ENCODE data around the gene CBX1.
A peak's percentile ranks its signal among the peaks of the same experiment; 100 is the strongest.
"Not testable (repeated sequence)": the region's sequence is repeated elsewhere in the genome, so short reads cannot be mapped to it uniquely, and the experiment has no call there.

CBX1 gene

DNA sequence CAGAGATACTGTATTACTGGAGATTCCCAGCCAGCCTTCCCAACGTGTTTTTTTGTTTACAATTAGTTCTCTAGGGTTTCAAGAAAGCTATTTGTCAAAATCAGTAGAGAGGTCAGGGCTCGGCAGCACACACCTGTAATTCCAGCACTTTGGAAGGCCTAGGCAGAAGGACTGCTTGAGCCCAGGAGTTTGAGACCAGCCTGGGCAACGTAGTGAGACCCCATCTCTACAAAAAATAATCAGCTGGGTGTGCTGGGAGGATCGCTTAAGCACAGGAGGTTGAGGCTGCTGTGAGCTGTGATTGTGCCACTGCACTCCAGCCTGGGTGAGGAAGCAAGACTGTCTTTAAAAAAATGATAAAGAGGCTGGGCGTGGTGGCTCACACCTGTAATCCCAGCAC lies 19.4 kb downstream of the CBX1 start:
- DNase-seq (ENCODE audit: low spot score), result no peak
- TF ChIP-seq, protein P1, sequence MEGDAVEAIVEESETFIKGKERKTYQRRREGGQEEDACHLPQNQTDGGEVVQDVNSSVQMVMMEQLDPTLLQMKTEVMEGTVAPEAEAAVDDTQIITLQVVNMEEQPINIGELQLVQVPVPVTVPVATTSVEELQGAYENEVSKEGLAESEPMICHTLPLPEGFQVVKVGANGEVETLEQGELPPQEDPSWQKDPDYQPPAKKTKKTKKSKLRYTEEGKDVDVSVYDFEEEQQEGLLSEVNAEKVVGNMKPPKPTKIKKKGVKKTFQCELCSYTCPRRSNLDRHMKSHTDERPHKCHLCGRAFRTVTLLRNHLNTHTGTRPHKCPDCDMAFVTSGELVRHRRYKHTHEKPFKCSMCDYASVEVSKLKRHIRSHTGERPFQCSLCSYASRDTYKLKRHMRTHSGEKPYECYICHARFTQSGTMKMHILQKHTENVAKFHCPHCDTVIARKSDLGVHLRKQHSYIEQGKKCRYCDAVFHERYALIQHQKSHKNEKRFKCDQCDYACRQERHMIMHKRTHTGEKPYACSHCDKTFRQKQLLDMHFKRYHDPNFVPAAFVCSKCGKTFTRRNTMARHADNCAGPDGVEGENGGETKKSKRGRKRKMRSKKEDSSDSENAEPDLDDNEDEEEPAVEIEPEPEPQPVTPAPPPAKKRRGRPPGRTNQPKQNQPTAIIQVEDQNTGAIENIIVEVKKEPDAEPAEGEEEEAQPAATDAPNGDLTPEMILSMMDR (IDR thresholded peaks at IDR 0.05; ENCODE audit: extremely low read depth, insufficient read depth, missing control alignments), result no peak
- in situ Hi-C loops (cut with MboI; ENCODE audit: low pct_unique_long_range_greater_than_20kb, low sequenced_read_pairs, unreplicated experiment), result no loop called here

DNA sequence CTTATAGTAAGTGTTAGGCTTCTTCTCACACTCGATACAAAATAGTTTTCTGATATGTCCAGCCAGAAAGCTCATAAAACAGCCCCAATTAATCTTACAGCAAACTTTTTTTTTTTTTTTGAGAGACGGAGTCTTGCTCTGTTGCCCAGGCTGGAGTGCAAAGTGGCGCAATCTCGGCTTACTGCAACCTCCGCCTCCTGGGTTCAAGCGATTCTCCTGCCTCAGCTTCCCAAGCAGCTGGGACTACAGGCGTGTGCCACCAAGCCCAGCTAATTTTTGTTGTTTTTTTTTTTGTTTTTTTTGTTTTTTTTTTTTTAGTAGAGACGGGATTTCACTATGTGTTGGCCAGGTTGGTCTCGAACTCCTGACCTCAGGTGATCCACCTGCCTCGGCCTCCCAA lies 24.1 kb downstream of the CBX1 start:
- in situ Hi-C loops (cut with MboI; ENCODE audit: low pct_unique_long_range_greater_than_20kb, low sequenced_read_pairs, unreplicated experiment), result not testable (repeated sequence)

DNA sequence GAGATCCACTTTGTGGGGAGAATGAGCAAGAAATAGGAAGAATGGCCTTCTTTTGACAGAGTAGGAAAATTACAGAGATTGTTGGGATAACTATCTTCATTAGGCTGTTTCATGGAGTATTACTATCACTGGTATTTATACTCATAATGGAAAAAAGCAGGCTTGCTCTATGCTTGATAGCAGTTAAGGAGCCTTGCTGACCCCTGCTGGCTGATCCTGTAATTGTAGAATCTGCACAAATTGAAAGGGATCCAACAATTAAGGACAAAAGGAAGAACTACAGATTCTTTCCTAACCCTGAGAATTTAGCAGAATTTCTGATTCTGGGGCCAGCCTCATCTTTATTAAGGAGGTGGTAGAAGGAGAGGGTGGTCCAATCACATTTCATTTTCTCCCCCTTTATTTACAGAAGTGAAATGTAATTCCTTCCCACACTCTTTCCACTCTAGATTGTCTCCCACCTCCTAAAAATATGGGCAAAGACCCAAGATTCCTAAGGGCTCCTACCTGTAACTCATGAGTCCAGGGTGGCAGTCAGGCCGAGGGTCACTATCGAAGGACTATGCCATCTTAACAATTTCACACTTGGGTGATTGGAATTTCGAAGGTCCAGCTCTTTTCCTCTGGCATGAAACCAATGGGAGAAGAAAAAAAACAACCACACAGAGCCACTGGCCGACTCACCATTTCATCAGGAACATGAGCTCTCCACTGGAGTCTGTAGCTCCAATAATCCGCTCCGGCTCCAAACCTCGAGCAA lies 26.8 kb downstream of the CBX1 start:
- in situ Hi-C loops (cut with MboI; ENCODE audit: low pct_unique_long_range_greater_than_20kb, low sequenced_read_pairs, unreplicated experiment), result no loop called here
- TF ChIP-seq, protein P1 (IDR thresholded peaks at IDR 0.05; ENCODE audit: extremely low read depth, insufficient read depth, missing control alignments), result peak; percentile 72

More for the DNA sequence above, 24.1 kb downstream of the CBX1 start:
- DNase-seq (ENCODE audit: low spot score), result not testable (repeated sequence)

DNA sequence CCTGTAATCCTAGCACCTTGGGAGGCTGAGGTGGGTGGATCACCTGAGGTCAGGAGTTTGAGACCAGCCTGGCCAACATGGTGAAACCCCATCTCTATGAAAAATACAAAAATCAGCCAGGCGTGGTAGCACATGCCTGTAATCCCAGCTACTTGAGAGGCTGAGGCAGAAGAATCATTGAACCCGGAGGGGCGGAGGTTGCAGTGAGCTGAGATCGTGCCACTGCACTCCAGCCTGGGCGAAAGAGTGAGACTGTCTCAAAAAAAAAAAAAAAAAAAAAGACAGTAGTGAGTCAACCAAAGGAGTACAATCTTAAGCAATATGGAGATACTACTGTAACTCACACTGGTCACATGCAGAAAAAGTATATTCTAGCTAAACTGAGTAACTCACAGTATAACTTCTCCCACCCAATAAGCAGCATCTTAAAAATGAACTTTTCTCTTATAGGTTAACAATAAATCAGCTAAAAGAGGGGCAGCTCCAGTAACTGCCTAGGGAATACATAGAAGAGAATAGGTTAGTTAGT lies 27.6 kb downstream of the CBX1 start:
- DNase-seq (ENCODE audit: low spot score); in situ Hi-C loops (cut with MboI; ENCODE audit: low pct_unique_long_range_greater_than_20kb, low sequenced_read_pairs, unreplicated experiment): not testable (repeated sequence)

More for the DNA sequence above, 26.8 kb downstream of the CBX1 start:
- peak; percentile 56 for DNase-seq (ENCODE audit: low spot score)

DNA sequence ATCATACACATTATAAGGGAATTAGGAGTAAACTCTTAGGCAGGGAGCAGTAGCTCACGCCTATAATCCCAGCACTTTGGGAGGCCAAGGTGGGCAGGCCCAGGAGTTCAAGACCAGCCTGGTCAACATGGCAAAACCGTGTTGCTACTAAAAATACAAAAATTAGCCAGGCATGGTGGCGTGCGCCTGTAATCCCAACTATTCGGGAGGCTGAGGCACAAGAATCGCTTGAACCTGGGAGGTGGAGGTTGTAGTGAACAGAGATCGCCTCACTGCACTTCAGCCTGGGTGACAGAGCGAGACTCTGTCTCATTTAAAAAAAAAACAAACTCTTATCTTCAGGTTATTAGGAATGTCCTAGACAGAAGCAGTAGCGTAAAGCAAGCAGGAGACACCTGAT lies 28.5 kb downstream of the CBX1 start:
- DNase-seq (ENCODE audit: low spot score); in situ Hi-C loops (cut with MboI; ENCODE audit: low pct_unique_long_range_greater_than_20kb, low sequenced_read_pairs, unreplicated experiment): not testable (repeated sequence)

DNA sequence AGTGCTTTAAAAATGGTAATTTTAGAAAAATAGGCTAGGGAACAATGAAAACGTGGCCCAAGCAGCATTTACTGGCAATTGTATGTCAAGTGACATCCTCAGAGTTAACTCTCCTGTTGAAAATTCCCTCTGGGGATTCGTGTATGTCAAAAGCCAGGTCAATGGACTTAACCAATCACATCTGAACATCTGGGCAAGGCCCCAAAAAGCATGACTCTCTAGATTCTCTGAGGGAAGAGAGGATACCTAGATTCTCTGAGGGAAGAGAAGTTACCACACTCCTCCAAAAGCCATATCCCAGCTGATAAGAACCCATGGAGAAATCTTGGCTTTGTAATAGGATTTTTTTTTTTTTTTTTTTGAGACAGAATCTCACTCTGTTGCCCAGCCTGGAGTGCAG lies 29.6 kb downstream of the CBX1 start:
- TF ChIP-seq, protein P1 (IDR thresholded peaks at IDR 0.05; ENCODE audit: extremely low read depth, insufficient read depth, missing control alignments), result no peak
- DNase-seq (ENCODE audit: low spot score), result no peak
- in situ Hi-C loops (cut with MboI; ENCODE audit: low pct_unique_long_range_greater_than_20kb, low sequenced_read_pairs, unreplicated experiment), result no loop called here

DNA sequence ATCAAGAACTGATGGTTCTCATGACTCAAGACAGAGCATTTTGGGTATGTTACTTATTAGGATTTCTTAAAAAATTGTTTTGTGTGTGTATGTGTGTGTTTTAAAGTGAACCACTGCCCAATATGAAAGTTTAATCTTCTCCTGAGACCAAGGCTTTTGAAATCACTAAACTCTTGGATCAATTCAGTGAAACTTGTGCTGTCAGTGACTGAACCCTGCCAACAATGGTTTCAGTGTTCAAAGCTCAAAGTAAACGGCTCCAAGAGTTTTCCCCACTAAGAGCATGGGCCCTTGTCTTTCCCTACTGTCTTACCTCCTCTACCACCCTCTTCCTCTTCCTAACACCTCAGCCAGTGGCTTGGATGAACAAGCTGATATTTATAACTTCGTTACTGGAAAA lies 31.1 kb downstream of the CBX1 start:
- in situ Hi-C loops (cut with MboI; ENCODE audit: low pct_unique_long_range_greater_than_20kb, low sequenced_read_pairs, unreplicated experiment), result no loop called here
- TF ChIP-seq, protein P1 (IDR thresholded peaks at IDR 0.05; ENCODE audit: extremely low read depth, insufficient read depth, missing control alignments), result no peak
- no peak for DNase-seq (ENCODE audit: low spot score)

DNA sequence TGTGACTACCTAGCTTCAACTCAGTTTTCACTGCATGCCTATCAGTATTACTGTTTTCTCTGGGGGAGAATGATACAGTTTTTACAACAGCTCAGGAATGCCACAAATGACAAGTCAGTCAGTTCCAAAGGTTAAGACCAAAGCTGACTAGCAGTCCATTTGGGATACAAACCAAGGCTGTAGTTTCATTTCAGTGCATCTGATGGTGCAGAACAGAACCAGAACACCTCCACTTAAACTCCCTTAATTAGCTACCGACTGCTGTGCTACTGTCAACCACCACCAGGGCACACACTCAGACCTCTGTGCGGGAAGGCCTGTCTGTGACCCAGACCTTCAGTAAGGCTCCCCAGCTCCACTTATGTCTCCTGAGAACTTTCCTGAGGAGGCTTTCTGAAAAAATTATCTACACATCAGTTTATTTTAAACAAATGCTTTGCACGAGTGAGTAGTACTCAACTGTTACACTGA lies 32.8 kb downstream of the CBX1 start:
- in situ Hi-C loops (cut with MboI; ENCODE audit: low pct_unique_long_range_greater_than_20kb, low sequenced_read_pairs, unreplicated experiment), result loop anchor here (5.0 kb wide), 1 partner anchor 41 kb away; no protein-coding TSS in a partner anchor
- TF ChIP-seq, protein P1 (IDR thresholded peaks at IDR 0.05; ENCODE audit: extremely low read depth, insufficient read depth, missing control alignments), result no peak
- DNase-seq (ENCODE audit: low spot score), result no peak

DNA sequence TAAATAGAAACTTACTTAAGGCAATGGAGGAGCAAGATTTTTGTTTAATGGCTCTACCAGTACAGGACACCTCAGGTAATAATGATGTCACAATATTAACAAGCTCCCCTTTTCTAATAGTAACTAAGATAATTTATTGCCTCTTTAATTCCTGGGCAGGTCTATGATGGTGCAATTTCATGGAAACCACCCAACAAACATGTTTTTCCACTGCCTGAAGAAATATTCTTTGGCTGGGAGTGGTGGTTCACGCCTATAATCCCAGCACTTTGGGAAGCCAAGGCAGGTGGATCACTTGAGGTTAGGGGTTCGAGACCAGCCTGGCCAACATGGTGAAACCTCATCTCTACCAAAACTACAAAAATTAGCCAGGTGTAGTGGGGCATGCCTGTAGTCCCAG lies 33.5 kb downstream of the CBX1 start:
- in situ Hi-C loops (cut with MboI; ENCODE audit: low pct_unique_long_range_greater_than_20kb, low sequenced_read_pairs, unreplicated experiment), result loop anchor here (5.0 kb wide), 1 partner anchor 41 kb away; no protein-coding TSS in a partner anchor

More for the DNA sequence above, 33.5 kb downstream of the CBX1 start:
- DNase-seq (ENCODE audit: low spot score), result not testable (repeated sequence)

All from GM13977 (cell line).